Measurements from ENCODE around the gene CASZ1.

Gene CASZ1

GRCh38 chr1:10703702-10704101, 92.7 kb downstream of the CASZ1 start:
- DNase-seq = no peak

DNA sequence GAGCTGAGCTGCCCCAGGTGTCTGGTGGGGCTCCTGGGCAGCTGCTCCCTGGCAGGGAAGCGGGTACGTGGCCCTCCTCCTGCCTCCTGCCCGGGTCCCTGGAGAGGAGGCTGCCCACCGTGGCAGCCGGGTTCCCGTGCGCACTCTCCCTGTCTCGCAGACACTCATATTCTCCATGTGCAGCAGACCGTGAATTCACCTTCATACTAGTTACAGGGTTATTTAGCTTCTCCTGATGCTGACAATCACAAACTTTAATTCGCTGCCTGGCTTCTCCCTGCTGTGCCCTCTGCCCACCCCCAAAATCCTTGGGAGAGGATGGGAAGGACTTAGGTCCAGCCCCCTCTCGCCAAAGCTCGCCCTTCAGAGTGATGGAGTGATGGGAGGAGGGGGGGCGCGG, 95.3 kb downstream of the CASZ1 start:
- DNase-seq = no peak

DNA sequence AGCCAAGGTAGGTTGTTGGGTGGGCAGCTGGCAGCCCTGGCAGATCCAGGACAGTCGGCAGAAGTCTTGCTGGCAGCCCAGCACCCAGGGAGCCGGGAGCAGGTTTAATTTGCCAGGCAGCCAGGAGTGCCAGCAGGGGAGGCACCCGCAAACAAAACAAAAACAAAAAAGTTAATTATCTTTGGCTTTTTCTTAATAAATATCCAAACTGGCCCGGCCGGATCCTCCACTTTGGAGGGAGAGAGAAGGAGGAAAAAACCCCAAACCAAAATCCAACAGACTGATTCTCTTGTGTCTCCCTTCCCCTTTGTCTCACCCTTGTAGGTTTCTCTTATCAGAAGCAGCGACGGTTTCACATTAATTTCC, 97.0 kb downstream of the CASZ1 start:
- no peak for DNase-seq

DNA sequence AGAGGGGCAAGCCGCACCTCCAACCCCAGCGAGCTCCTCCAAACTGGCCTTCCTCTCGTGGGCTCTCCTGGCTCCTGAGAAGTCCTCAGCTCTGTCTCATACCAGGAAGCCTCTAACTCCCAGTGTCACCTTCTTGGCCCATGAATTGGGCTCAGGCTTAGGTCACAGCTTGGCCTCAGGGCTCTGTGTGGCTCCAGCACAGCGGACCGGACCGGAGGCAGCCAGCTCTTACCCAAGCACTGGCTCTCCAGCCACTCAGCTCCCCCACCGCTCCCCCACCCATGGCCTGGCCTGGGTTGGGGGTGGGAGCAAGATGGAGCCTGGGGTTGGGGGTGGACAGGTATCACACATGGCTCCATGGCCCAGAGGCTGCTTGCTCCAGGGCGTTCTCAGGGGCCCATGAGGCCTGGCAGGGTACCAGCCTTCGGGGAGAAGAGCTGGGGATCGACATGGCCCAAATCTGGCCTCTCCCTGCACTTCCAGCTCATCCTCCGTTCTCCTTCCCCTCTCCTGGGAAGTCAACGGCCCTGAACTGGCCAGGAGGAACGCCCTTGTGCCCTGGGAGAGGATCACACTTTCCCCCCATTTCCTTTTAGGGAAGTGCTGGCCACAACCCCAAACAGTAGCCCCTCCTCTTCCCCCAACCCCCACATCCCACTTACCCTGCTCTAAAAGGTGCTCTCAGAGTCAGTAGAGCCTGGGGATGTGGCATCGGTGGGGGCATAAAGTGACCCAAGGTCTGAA, 97.5 kb downstream of the CASZ1 start:
- DNase-seq = no peak

DNA sequence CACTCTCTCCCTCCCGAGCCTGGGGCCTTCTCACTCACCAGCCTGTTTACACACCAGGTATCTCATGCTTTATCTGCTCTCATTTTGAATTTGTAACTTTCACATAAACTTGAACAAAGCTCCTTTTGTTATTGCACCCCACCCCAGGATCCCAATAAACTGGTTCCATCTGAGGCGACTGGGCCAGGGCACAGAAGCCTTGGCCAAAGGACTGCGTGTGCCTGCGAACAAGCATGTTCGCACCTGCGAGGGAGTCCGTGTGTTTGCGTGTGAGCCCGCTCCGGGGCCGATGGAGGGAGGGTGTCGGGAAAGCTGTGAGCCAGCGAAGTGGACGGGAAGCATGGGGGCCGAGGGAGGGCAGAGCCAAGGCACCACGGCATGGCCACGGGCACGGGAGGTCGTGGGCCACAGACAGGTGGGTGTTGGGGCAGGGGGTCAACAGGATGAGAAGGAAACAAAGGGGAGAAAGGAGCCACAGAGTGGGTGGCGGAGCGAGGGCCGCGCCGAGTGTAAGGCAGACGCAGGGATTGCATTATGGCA, 98.8 kb downstream of the CASZ1 start:
- DNase-seq = no peak

- no peak for DNase-seq
These were observed 99.5 kb downstream of the CASZ1 start for GRCh38 chr1:10696977-10697376.

DNA sequence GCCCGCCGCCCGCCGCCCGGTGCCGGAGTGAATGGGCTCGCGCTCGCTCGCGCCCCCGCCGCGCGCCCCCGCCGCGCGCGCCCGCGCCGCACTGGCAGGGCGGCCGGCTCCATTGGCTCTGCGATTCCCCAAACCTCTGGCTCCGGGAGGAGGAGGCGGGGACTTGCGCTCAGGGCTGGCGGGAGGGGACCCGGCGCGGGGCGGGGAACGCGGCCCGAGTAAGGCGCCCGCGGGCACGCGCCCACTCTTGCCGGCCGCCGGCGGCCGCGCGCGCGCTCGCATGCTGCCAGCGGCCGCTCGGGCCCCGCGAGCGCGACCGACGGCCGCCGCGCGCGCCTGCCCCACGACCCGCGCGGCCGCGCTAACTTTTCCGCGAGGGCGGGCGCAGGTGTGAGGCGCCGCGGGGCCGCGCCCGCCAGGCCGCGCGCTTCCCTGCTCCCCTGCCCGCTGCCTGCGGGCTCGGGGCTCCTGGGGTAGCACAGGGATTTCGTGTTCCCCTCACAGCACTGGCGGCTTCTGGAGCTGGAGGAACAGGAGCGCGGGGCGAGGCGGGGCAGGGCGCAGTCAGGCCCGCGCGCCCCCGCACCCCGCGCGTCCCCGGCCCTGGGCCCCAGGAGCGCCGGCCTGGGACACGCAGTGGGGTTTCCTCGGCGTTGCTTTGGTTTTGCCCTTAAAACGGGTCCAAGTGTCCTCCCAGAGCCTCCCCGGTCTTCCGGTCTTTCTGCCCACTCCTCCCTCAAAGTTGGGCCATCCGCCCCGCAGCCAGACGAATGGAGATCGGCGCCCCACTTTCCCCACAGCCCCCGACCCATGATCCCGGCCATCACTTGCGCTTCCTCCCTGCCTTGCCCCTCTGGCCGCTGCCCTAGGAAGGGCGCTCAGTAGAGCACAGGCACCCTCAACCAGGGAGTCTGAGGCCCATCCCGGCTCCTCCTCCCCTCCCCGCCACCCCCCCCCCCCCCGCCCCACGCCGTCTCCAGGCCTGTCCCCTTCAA, 101.5 kb downstream of the CASZ1 start:
- peak; percentile 86 for DNase-seq

- peak; percentile 69 for DNase-seq
These were observed 102.2 kb downstream of the CASZ1 start for GRCh38 chr1:10694274-10694632.

GRCh38 chr1:10693497-10694273, 102.8 kb downstream of the CASZ1 start:
- peak; percentile 64 for DNase-seq

DNA sequence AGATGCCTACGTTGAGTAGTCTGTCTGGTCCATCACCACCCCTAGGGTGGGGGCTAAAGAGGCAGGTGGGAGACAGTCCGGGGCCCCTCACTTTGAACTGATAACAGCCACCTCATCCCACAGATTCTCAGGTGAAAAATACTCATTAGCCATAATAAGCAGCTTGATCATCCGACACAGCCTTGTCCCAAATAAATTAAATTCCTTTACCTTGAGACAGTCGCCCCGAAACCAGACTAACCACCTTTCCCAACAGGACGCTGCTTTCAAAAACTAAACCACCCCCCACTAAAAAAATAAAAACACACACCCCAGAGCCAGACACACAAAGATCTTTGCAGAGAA, 103.3 kb downstream of the CASZ1 start:
- DNase-seq = no peak

DNA sequence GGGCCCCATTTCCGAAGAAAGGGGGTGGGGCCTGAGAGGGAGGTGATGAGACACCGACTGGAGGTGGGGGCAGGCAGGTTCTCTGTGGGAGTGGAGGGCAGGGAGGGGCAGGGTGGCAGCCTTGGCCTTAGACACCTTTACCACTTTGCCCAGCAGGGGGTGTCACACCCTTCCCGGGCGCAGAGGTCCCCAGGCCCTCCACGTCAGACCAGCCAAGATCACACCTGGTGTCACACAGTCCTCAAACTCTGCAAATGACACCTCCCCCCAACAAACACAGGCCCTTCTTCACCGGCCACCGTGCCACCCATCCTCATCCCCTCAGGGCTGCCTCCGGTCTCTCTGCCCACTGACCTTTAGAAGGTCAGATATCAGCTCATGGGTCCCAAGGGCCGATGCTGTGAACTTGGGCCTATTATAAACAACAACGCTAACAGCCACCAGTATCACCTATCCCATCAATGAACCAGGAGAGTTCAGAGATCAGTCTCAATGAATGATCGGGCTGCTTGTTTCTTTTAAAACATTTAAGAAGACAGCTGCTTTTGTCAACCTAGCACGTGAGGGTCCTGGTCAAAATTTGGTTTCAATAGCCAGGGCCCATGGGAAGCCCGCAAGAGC, 103.9 kb downstream of the CASZ1 start:
- peak; percentile 77 for DNase-seq

- DNase-seq = no peak
These were observed 104.7 kb downstream of the CASZ1 start for GRCh38 chr1:10691740-10692125.

- DNase-seq = no peak
These were observed 105.2 kb downstream of the CASZ1 start for GRCh38 chr1:10691075-10691739.

DNA sequence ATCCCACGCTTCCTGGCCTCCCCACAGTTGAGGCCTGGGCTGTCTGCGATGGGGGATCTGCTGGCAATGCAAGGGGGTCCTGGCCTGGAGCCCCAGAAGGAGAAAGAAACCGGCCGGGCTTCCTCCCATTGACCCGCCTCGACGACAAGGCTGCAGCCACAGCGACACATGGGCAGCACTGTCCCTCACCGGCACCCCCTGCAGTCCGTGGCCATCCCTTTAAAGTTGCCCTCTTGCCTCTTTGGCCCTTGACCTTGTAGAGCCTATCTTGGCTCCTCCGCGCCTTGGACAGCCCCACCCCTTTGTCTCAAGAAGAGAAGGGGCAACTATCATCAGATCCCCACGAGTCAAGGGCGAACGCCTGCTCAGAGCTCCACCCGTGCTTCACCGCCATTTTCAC, 106.0 kb downstream of the CASZ1 start:
- DNase-seq = no peak

DNA sequence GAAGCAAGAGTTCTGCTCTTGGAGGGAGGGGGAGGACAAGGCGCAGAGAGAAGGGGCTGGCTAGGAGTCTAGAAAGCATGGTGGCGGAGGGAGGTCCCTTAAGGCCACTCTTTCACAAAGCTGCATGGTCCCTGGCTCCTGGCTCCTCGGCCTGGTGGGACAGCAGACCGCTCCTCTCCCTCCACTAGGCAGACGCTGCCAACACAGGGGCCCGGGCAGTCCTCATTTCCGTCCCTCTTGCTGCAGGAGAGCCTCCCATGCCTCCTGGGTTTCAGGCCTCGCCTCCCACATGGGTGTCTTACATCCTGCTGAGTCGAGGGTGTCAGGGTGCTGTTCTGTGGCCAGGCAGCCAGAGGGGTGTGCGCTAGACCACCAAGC, 108.0 kb downstream of the CASZ1 start:
- no peak for DNase-seq

DNA sequence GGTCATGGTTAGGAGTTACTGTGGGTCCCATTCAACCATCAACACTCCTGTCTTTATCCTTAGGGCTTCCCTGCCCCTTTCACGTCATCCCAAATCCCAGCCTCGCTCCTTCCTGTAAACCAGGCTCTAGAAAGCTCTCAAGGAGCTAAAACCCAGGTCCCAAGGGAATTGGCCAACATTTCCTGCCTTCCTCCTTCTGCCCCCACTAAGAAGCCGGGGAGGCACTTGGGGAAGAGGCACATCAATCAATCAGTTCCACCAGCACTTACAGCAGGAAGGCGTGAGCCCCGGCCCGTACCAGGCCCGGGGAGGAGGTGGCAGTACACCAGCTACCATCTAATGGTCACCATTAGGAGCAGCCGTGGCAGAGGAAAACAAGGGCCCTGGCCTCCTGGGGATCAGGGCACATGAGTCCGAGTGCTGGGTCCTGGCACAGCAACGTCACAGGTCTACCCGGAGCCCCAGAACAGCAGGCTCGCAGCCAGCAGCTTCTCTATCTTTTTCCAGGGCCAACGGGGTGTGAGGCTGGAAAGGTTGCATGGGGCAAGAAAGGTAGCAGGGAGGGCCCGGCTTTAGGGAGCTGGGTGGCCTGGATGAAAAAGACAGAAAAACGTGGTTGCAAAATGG, 108.6 kb downstream of the CASZ1 start:
- no peak for DNase-seq

DNA sequence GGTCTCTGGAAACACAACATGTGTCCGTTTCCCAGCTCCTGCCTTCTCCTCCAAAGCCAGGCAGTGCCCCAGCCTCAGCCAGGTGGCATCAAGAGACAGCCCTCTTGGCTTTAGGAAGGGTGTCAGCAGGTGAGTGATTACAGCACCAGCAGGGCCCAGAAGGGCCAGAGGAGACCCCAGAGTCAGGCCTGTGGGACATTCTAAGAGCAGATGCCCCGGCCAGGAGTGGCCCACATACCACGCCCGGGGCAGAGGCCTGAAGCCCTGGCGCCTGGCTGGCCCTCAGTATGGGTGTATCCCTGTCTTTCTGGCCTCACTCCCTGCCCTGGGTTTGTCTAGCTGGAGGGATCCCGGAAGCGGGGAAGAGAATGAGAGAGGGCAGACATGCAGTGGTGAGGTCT, 109.2 kb downstream of the CASZ1 start:
- DNase-seq = no peak

DNA sequence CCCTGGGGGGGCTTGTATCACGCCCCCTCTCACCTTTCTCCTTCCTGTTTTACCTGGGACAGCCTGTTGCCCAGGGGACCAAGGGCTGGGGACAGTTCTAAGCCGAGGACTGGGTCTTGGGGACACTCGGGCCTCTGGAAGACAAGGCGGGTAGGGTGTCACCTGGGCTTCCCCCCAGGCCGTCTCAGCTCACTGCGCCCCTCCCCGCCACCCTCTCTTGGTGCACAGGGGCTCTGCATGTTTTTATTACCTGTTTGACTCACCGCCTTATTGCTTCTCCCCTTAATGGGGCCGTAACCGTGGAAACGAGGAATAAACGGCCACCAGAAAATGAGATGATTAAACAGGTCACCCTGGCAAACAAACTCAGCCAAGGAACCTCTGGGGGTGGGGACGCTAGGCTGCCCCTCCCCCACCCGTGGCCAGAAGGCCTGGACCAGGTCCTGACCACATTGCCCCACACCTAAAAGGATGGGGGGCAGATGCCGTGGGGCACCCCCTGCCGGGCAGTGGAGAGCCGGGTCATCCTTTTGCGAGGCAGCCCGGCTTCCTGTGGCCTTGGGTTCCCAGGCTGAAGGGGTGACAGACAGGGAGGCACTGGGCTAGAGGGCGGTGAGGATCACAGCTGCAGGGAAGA, 109.9 kb downstream of the CASZ1 start:
- DNase-seq = no peak

GRCh38 chr1:10685808-10686403, 110.5 kb downstream of the CASZ1 start:
- no peak for DNase-seq

GRCh38 chr1:10685196-10685807, 111.1 kb downstream of the CASZ1 start:
- DNase-seq = no peak

All from CD4-positive, alpha-beta T cell treated with Interleukin-15 for 1 hour (primary cell).